ENCODE results near the gene CCDC9. TPM values are rescaled to one million over a fixed set of nuclear protein-coding genes. Genes with fewer than 3 reads are reported as not detected.
A peak's percentile ranks its signal among the peaks of the same experiment; 100 is the strongest.
"Not testable (repeated sequence)": the region's sequence is repeated elsewhere in the genome, so short reads cannot be mapped to it uniquely, and the experiment has no call there.

Gene CCDC9
- total RNA-seq, 2 experiments from 2014 or later = 22.4 to 30.6 TPM

DNA sequence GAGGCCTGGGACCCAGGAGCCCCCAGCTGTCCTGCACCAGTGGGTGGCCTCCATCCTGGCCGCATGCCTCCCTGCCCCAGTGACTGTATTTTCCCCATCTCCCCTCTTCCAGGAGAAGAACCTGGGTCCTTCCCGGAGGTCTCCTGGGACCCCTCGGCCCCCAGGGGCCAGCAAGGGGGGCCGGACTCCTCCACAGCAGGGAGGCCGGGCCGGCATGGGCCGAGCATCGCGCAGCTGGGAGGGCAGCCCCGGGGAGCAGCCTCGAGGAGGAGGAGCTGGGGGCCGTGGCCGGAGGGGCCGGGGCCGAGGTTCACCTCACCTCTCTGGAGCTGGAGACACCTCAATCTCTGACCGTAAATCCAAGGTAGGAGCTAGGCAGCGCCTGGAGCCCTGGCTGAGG lies 4.2 kb downstream of the CCDC9 start:
- ChIA-PET POLR2A (no interaction called here), CTCF (interaction anchor here (0.5 to 2.2 kb wide), 4 partner anchors 16 to 168 kb away, joined by 3 to 7 read pairs (median 3); no protein-coding TSS in a partner anchor)
- H3K9me3 Mint-ChIP-seq (ENCODE audit: low read depth) = no peaks in the 10 kb centered on the region
- intact Hi-C loops (cut with DNase I, micrococcal nuclease) = no loop called here
- no peak for ATAC-seq
- no peak for DNase-seq
- no peak overlapping the region for H3K27ac Mint-ChIP-seq
- H3K4me1 Mint-ChIP-seq = peaks cover 31% of the 10 kb centered on the region
- H3K36me3 Mint-ChIP-seq (ENCODE audit: low read depth) = peaks cover 51% of the 10 kb centered on the region
- no peaks in the 10 kb centered on the region for H3K27me3 Mint-ChIP-seq
- no peak overlapping the region for H3K4me3 Mint-ChIP-seq

GRCh38 chr19:47261946-47262793 lies 5.8 kb downstream of the CCDC9 start:
- H3K9me3 Mint-ChIP-seq (ENCODE audit: low read depth); intact Hi-C loops (cut with DNase I, micrococcal nuclease); H3K27me3 Mint-ChIP-seq; ATAC-seq; DNase-seq; H3K27ac Mint-ChIP-seq; H3K4me3 Mint-ChIP-seq: not testable (repeated sequence)
- peaks cover 27% of the 10 kb centered on the region for H3K4me1 Mint-ChIP-seq
- CTCF ChIA-PET = interaction anchor here (0.6 to 1.1 kb wide), 2 partner anchors 14 to 112 kb away, joined by 3 read pairs; no protein-coding TSS in a partner anchor
- H3K36me3 Mint-ChIP-seq (ENCODE audit: low read depth) = peaks cover 61% of the 10 kb centered on the region
- POLR2A ChIA-PET = interaction anchor here (0.6 kb wide), 1 partner anchor 250 kb away, joined by 3 read pairs; no protein-coding TSS in a partner anchor

DNA sequence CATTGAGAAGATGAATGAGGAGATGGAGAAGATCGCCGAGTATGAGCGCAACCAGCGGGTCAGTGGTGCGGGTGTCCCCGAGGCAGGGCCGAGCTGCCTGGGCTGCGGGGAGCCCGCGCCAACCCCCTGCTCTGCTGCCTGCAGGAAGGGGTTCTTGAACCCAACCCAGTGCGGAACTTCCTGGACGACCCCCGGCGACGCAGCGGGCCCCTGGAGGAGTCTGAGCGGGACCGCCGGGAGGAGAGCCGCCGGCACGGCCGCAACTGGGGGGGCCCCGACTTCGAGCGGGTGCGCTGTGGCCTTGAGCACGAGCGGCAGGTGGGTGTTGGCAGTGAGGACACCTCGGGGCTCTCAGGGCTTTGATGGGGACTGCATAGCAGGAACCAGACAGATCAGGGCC lies 8.3 kb downstream of the CCDC9 start:
- POLR2A ChIA-PET = no interaction called here
- Mint-ChIP-seq H3K36me3 (ENCODE audit: low read depth) (peaks cover 47% of the 10 kb centered on the region), H3K27ac (no peak overlapping the region), H3K9me3 (ENCODE audit: low read depth) (no peaks in the 10 kb centered on the region), H3K4me3 (no peak overlapping the region), H3K4me1 (peaks cover 2% of the 10 kb centered on the region), H3K27me3 (no peaks in the 10 kb centered on the region)
- no peak for DNase-seq
- CTCF ChIA-PET = interaction anchor here (1.1 kb wide), 1 partner anchor 14 kb away, joined by 4 read pairs; no protein-coding TSS in a partner anchor
- no peak for ATAC-seq
- intact Hi-C loops (cut with DNase I, micrococcal nuclease) = no loop called here

GRCh38 chr19:47266401-47266941 lies 10.1 kb downstream of the CCDC9 start:
- H3K36me3 Mint-ChIP-seq (ENCODE audit: low read depth) = peaks cover 42% of the 10 kb centered on the region

GRCh38 chr19:47267350-47267759 lies 11.0 kb downstream of the CCDC9 start:
- H3K36me3 Mint-ChIP-seq (ENCODE audit: low read depth) = peaks cover 41% of the 10 kb centered on the region
- intact Hi-C loops (cut with DNase I, micrococcal nuclease) = no loop called here
- POLR2A ChIA-PET = no interaction called here

More at GRCh38 chr19:47266401-47266941, 10.1 kb downstream of the CCDC9 start:
- H3K4me1 Mint-ChIP-seq = no peaks in the 10 kb centered on the region
- POLR2A ChIA-PET = interaction anchor here (0.9 kb wide), 1 partner anchor 9 kb away, joined by 3 read pairs; no protein-coding TSS in a partner anchor
- H3K27ac Mint-ChIP-seq = peak overlapping the region; percentile 8
- intact Hi-C loops (cut with DNase I, micrococcal nuclease) = no loop called here
- CTCF ChIA-PET = no interaction called here
- no peak overlapping the region for H3K4me3 Mint-ChIP-seq
- ATAC-seq (no peak), DNase-seq (no peak)
- H3K27me3 Mint-ChIP-seq = no peaks in the 10 kb centered on the region
- H3K9me3 Mint-ChIP-seq (ENCODE audit: low read depth) = no peaks in the 10 kb centered on the region

GRCh38 chr19:47268028-47268427 lies 11.7 kb downstream of the CCDC9 start:
- POLR2A ChIA-PET = interaction anchor here (0.6 kb wide), 1 partner anchor 81 kb away, joined by 3 read pairs; the partner anchor contains the start of gene DHX34
- Mint-ChIP-seq H3K4me3 (no peak overlapping the region), H3K27me3 (no peaks in the 10 kb centered on the region), H3K27ac (no peak overlapping the region), H3K36me3 (ENCODE audit: low read depth) (peaks cover 39% of the 10 kb centered on the region), H3K9me3 (ENCODE audit: low read depth) (no peaks in the 10 kb centered on the region), H3K4me1 (peaks cover 9% of the 10 kb centered on the region)
- intact Hi-C loops (cut with DNase I, micrococcal nuclease) = no loop called here
- CTCF ChIA-PET = interaction anchor here (0.7 kb wide), 1 partner anchor 160 kb away, joined by 3 read pairs; no protein-coding TSS in a partner anchor
- no peak for DNase-seq
- ATAC-seq = no peak

More at GRCh38 chr19:47267350-47267759, 11.0 kb downstream of the CCDC9 start:
- H3K27me3 Mint-ChIP-seq = no peaks in the 10 kb centered on the region
- peaks cover 3% of the 10 kb centered on the region for H3K4me1 Mint-ChIP-seq
- ATAC-seq (no peak), DNase-seq (no peak)
- no peaks in the 10 kb centered on the region for H3K9me3 Mint-ChIP-seq (ENCODE audit: low read depth)
- CTCF ChIA-PET = no interaction called here
- no peak overlapping the region for H3K4me3 Mint-ChIP-seq
- H3K27ac Mint-ChIP-seq = no peak overlapping the region

- DNase-seq = no peak
- Mint-ChIP-seq H3K27ac (no peak overlapping the region), H3K9me3 (ENCODE audit: low read depth) (no peaks in the 10 kb centered on the region), H3K4me1 (peaks cover 10% of the 10 kb centered on the region), H3K36me3 (ENCODE audit: low read depth) (peaks cover 34% of the 10 kb centered on the region), H3K27me3 (no peaks in the 10 kb centered on the region), H3K4me3 (no peak overlapping the region)
- CTCF ChIA-PET = no interaction called here
- intact Hi-C loops (cut with DNase I, micrococcal nuclease) = no loop called here
- ATAC-seq = no peak
- POLR2A ChIA-PET = interaction anchor here (1.0 kb wide), 1 partner anchor 350 kb away, joined by 3 read pairs; no protein-coding TSS in a partner anchor
Observed at GRCh38 chr19:47269596-47269995, 13.3 kb downstream of the CCDC9 start.

DNA sequence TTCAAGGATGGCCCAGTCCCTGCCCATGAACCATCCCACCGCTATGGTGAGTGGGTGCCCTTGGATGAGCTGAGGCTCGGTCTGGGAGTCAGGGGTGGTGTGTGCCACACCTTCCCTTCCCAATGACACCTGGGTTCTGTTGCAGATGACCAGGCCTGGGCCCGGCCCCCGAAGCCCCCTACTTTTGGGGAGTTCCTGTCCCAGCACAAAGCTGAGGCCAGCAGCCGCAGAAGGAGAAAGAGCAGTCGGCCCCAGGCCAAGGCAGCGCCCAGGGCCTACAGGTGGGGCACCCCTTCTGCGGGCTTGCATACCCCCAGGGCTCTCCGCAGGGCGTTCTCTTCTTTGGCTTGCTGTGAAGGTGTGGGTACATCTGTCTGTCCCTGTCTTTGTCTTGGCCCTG lies 14.1 kb downstream of the CCDC9 start:
- CTCF ChIA-PET = no interaction called here
- Mint-ChIP-seq H3K4me3 (no peak overlapping the region), H3K4me1 (peaks cover 12% of the 10 kb centered on the region), H3K9me3 (ENCODE audit: low read depth) (no peaks in the 10 kb centered on the region), H3K27ac (no peak overlapping the region), H3K27me3 (no peaks in the 10 kb centered on the region), H3K36me3 (ENCODE audit: low read depth) (peaks cover 32% of the 10 kb centered on the region)
- DNase-seq = no peak
- no peak for ATAC-seq
- intact Hi-C loops (cut with DNase I, micrococcal nuclease) = loop anchor here in 1 of 2 experiments (5.0 kb wide), 3 partner anchors 923 to 1817 kb away; partner anchors contain the start of genes PPP5C and SNRNP70
- POLR2A ChIA-PET = interaction anchor here (1.0 kb wide), 1 partner anchor 351 kb away, joined by 3 read pairs; no protein-coding TSS in a partner anchor

GRCh38 chr19:47271949-47272348 lies 15.6 kb downstream of the CCDC9 start:
- Mint-ChIP-seq H3K4me3 (no peak overlapping the region), H3K27ac (no peak overlapping the region), H3K4me1 (peaks cover 20% of the 10 kb centered on the region), H3K27me3 (no peaks in the 10 kb centered on the region), H3K36me3 (ENCODE audit: low read depth) (peaks cover 29% of the 10 kb centered on the region), H3K9me3 (ENCODE audit: low read depth) (no peaks in the 10 kb centered on the region)
- DNase-seq = no peak
- ChIA-PET CTCF (interaction anchor here (0.7 to 1.7 kb wide), 4 partner anchors 13 to 46 kb away, joined by 3 to 5 read pairs (median 4); partner anchors contain the start of gene CCDC9), POLR2A (no interaction called here)
- intact Hi-C loops (cut with DNase I, micrococcal nuclease) = loop anchor here in 1 of 2 experiments (5.0 kb wide), 3 partner anchors 925 to 1815 kb away; partner anchors contain the start of genes PPP5C and SNRNP70
- ATAC-seq = no peak

- intact Hi-C loops (cut with DNase I, micrococcal nuclease) = loop anchor here in 1 of 2 experiments (5.0 kb wide), 3 partner anchors 925 to 1815 kb away; partner anchors contain the start of genes PPP5C and SNRNP70
- POLR2A ChIA-PET = no interaction called here
Observed at GRCh38 chr19:47272448-47273312, 16.4 kb downstream of the CCDC9 start.

More at GRCh38 chr19:47272448-47273312, 16.4 kb downstream of the CCDC9 start:
- no peak for ATAC-seq
- Mint-ChIP-seq H3K4me1 (peaks cover 20% of the 10 kb centered on the region), H3K9me3 (ENCODE audit: low read depth) (no peaks in the 10 kb centered on the region), H3K27me3 (no peaks in the 10 kb centered on the region), H3K4me3 (peak overlapping the region; percentile 86), H3K36me3 (ENCODE audit: low read depth) (peaks cover 26% of the 10 kb centered on the region), H3K27ac (peak overlapping the region; percentile 75)
- CTCF ChIA-PET = interaction anchor here (0.7 to 1.7 kb wide), 4 partner anchors 12 to 46 kb away, joined by 3 to 5 read pairs (median 4); partner anchors contain the start of gene CCDC9
- peak; percentile 78 for DNase-seq

All from activated CD4-positive, alpha-beta T cell treated with anti-CD3 and anti-CD28 coated beads for 36 hours (primary cell).